ENCODE results near the gene ZMYND10. TPM values are rescaled to one million over a fixed set of nuclear protein-coding genes. Genes with fewer than 3 reads are reported as not detected.
A peak's percentile ranks its signal among the peaks of the same experiment; 100 is the strongest.

The ZMYND10 gene
- total RNA-seq, 2 donors from 2014 or later: 0.22 to 1.4 TPM

- peaks cover 1% of the 10 kb centered on the region for H3K27me3 ChIP-seq (ENCODE audit: control insufficient read depth, insufficient read depth, low read length, poor library complexity, severe bottlenecking)
- Mint-ChIP-seq H3K27me3 (ENCODE audit: insufficient read depth) (no peaks in the 10 kb centered on the region), H3K27ac (no peak overlapping the region), H3K4me3 (no peak overlapping the region), H3K4me1 (peaks cover 10% of the 10 kb centered on the region), H3K9me3 (no peaks in the 10 kb centered on the region), H3K36me3 (ENCODE audit: low read depth) (no peaks in the 10 kb centered on the region)
- H3K27ac ChIP-seq (ENCODE audit: low read depth, low read length): no peak overlapping the region
- no peak for DNase-seq
- no peak for TF ChIP-seq CTCF (conservative IDR thresholded peaks at IDR 0.05)
- no peak overlapping the region for H3K9ac ChIP-seq (ENCODE audit: extremely low read depth, low read length, poor library complexity, severe bottlenecking)
- H3K9me3 ChIP-seq (ENCODE audit: control insufficient read depth, low read length): no peaks in the 10 kb centered on the region
- H3K4me3 ChIP-seq (ENCODE audit: low read length): no peak overlapping the region
- H3K4me1 ChIP-seq (ENCODE audit: control insufficient read depth, insufficient read depth, low read length): peaks cover 8% of the 10 kb centered on the region
- WGBS, 2 experiments (ENCODE audit: insufficient coverage in 1 of 2, insufficient read length in 1 of 2): 90% methylated on average over 3 of the region's 3 CpGs; no CpG with 5 or more reads in 1 of the 2 experiments
- no peaks in the 10 kb centered on the region for H3K36me3 ChIP-seq (ENCODE audit: control insufficient read depth, insufficient read depth, low read length)
These were observed 25.7 kb upstream of the ZMYND10 start for GRCh38 chr3:50371133-50371685.

- WGBS, 2 experiments (ENCODE audit: insufficient coverage in 1 of 2, insufficient read length in 1 of 2): 73 to 83% methylated on average over 11 to 14 of the region's 14 CpGs
- no peaks in the 10 kb centered on the region for H3K9me3 ChIP-seq (ENCODE audit: control insufficient read depth, low read length)
- no peaks in the 10 kb centered on the region for H3K36me3 Mint-ChIP-seq (ENCODE audit: low read depth)
- no peak overlapping the region for H3K4me3 ChIP-seq (ENCODE audit: low read length)
- H3K27ac Mint-ChIP-seq: peak overlapping the region; percentile 41
- H3K27me3 Mint-ChIP-seq (ENCODE audit: insufficient read depth): no peaks in the 10 kb centered on the region
- H3K9ac ChIP-seq (ENCODE audit: extremely low read depth, low read length, poor library complexity, severe bottlenecking): no peak overlapping the region
- no peak for DNase-seq
- peaks cover 8% of the 10 kb centered on the region for H3K4me1 ChIP-seq (ENCODE audit: control insufficient read depth, insufficient read depth, low read length)
- H3K27ac ChIP-seq (ENCODE audit: low read depth, low read length): no peak overlapping the region
- no peaks in the 10 kb centered on the region for H3K36me3 ChIP-seq (ENCODE audit: control insufficient read depth, insufficient read depth, low read length)
- peaks cover 10% of the 10 kb centered on the region for H3K4me1 Mint-ChIP-seq
- peaks cover 8% of the 10 kb centered on the region for H3K27me3 ChIP-seq (ENCODE audit: control insufficient read depth, insufficient read depth, low read length, poor library complexity, severe bottlenecking)
- no peak overlapping the region for H3K4me3 Mint-ChIP-seq
- H3K9me3 Mint-ChIP-seq: no peaks in the 10 kb centered on the region
- TF ChIP-seq CTCF (conservative IDR thresholded peaks at IDR 0.05): peak; percentile 31
These were observed 25.1 kb upstream of the ZMYND10 start for GRCh38 chr3:50370594-50370993.

GRCh38 chr3:50369012-50369670 is 23.6 kb upstream of the ZMYND10 start:
- no peak overlapping the region for H3K27ac ChIP-seq (ENCODE audit: low read depth, low read length)
- H3K36me3 ChIP-seq (ENCODE audit: control insufficient read depth, insufficient read depth, low read length): no peaks in the 10 kb centered on the region
- Mint-ChIP-seq H3K27me3 (ENCODE audit: insufficient read depth) (peaks cover 2% of the 10 kb centered on the region), H3K27ac (no peak overlapping the region), H3K4me3 (no peak overlapping the region), H3K36me3 (ENCODE audit: low read depth) (no peaks in the 10 kb centered on the region), H3K4me1 (peaks cover 10% of the 10 kb centered on the region), H3K9me3 (no peaks in the 10 kb centered on the region)
- H3K9ac ChIP-seq (ENCODE audit: extremely low read depth, low read length, poor library complexity, severe bottlenecking): no peak overlapping the region
- no peak overlapping the region for H3K4me3 ChIP-seq (ENCODE audit: low read length)
- no peak for TF ChIP-seq CTCF (conservative IDR thresholded peaks at IDR 0.05)
- 82 to 86% methylated on average over 9 of the region's 9 CpGs for WGBS, 2 experiments (ENCODE audit: insufficient coverage in 1 of 2, insufficient read length in 1 of 2)
- peaks cover 11% of the 10 kb centered on the region for H3K27me3 ChIP-seq (ENCODE audit: control insufficient read depth, insufficient read depth, low read length, poor library complexity, severe bottlenecking)
- no peaks in the 10 kb centered on the region for H3K9me3 ChIP-seq (ENCODE audit: control insufficient read depth, low read length)
- DNase-seq: no peak
- H3K4me1 ChIP-seq (ENCODE audit: control insufficient read depth, insufficient read depth, low read length): peaks cover 8% of the 10 kb centered on the region
